GM19438 (cell line): ENCODE measurements around the gene NBAS.
A peak's percentile ranks its signal among the peaks of the same experiment; 100 is the strongest.
"Not testable (repeated sequence)": the region's sequence is repeated elsewhere in the genome, so short reads cannot be mapped to it uniquely, and the experiment has no call there.

Experiments used
- ATAC-seq: cut with Tn5 transposase; IDR thresholded peaks from one replicate; pipeline ENCODE4 v1.9.1; 2021; ENCODE audit warnings: low read depth; ENCODE audit not compliant: unreplicated experiment

The NBAS gene

GRCh38 chr2:15325296-15325695 is 235.8 kb downstream of the NBAS start:
- ATAC-seq = no peak

GRCh38 chr2:15323227-15323626 is 237.9 kb downstream of the NBAS start:
- ATAC-seq = no peak

- not testable (repeated sequence) for ATAC-seq
Measured at GRCh38 chr2:15321481-15321880, 239.7 kb downstream of the NBAS start.

DNA sequence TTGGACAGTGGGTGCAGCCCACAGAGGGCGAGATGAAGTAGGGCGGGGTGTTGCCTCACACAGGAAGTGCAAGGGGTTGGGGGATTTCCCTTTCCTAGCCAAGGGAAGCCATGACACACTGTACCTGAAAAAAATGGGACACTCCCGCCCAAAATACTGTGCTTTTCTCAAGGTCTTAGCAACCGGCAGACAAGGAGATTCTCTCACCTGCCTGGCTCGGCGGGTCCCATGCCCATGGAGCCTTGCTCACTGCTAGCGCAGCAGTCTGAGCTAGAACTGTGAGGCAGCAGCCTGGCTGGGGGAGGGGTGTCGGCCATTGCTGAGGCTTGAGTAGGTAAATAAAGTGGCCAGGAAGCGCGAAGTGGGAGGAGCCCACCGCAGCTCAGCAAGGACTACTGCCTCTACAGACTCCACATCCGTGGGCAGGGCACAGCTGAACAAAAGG is 244.7 kb downstream of the NBAS start:
- ATAC-seq = no peak

GRCh38 chr2:15315411-15315810 is 245.7 kb downstream of the NBAS start:
- no peak for ATAC-seq

DNA sequence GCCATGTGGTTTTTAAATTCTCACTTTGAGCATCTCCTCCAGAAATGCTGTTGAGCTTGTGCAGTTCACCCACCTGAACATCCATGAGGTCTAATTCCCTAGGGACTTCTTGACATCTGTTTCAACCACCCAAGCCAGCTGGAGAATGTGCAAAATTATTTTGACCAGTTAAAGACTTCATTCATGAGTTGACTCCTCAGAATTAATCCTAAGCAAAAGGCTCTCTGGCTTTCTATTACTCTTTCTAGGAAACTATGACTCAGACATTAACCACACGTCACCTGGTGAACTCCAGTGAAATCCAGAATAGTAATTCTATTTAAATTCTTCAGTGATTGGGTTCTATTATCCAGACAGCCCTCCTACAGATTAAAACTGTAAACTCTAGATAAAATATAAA is 247.5 kb downstream of the NBAS start:
- ATAC-seq = peak; percentile 64

DNA sequence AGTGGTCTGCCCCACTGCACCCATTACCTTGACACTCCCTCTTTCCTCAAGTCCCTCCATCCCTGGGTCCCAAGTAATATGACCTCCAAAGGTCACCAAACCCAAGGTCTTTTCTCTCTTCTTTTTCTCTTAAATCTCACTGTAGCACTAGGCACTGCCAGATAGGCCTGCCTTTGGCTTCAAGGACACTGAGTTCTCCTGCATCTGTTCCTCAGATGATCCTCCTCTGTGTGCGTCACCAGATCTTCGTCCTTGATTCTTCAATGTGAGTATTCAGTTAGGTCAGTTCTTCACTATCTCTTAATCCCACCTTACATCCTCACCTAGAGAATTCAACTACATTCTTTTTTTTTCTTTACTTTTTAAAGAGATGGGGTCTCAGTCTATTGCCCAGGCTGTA is 249.2 kb downstream of the NBAS start:
- ATAC-seq = no peak

GRCh38 chr2:15311201-15311907 is 249.8 kb downstream of the NBAS start:
- peak; percentile 42 for ATAC-seq

DNA sequence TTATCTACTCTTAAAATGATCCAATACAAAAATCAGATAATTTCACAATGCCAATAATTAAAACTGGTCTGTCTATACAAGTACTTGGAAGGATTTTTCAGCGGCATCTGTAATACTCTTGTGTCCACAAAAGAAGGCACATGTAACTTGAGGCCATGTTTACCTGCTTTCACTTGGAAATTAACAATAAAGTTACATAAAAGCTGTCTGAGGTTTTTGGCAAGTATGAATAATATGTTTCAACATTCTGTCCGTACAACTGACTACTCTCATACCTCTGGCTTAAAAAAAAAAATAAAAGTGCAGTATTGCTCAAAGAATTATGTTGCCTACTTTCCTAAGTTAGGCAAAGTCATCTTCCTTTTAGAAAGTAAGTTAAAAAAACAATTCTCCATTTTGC is 253.6 kb downstream of the NBAS start:
- ATAC-seq = no peak

DNA sequence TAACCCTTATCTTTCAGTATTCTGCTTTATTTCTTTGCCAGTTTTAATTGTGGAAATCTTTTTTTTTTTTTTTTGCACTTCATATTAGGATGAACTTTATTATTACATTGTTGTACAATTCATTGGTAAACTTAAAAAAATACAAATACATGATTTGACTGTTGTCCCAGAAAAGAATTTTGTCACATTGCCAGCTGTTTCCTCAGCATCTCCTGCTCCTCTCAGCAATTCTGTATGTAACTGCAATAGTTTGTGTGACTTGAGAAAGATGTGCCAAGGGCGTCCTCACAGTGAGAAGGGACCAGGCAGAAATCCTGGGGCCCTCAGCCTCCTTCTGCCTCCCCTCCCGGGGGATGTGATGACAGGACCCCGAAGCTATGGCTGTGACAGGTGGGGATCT is 254.4 kb downstream of the NBAS start:
- ATAC-seq = no peak

GRCh38 chr2:15303874-15304273 is 257.3 kb downstream of the NBAS start:
- ATAC-seq = no peak

GRCh38 chr2:15302154-15302553 is 259.0 kb downstream of the NBAS start:
- no peak for ATAC-seq

GRCh38 chr2:15300624-15301573 is 260.2 kb downstream of the NBAS start:
- no peak for ATAC-seq

DNA sequence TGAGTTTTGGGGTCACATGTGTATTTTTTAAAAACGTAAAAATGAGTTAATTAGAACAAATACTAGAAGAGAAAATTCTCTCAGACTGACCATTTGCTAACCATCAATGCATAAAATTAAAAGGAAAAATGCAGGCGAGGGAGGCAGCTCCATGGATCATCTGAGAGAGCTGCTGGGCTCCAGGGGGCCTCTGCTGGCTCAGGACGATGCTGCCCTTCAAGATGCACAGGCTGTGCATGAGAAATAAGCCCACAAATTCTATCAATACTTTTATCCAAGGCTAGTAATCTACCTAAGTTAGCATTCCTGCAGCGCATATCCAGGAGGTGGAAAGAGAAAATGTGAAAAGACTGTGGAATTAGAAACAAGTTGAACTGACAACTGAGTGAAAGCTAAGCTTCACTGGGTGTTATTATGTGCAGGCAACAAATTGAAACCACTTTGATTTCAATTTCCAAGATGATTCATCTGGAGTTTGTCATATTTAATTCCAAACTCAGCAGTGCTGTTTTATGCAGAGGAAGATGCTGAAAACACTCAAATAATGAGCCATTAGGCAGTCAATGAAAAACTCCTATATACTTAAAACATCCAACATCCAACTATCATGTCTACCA is 261.1 kb downstream of the NBAS start:
- ATAC-seq = no peak

- no peak for ATAC-seq
Measured at GRCh38 chr2:15298770-15299169, 262.4 kb downstream of the NBAS start.

DNA sequence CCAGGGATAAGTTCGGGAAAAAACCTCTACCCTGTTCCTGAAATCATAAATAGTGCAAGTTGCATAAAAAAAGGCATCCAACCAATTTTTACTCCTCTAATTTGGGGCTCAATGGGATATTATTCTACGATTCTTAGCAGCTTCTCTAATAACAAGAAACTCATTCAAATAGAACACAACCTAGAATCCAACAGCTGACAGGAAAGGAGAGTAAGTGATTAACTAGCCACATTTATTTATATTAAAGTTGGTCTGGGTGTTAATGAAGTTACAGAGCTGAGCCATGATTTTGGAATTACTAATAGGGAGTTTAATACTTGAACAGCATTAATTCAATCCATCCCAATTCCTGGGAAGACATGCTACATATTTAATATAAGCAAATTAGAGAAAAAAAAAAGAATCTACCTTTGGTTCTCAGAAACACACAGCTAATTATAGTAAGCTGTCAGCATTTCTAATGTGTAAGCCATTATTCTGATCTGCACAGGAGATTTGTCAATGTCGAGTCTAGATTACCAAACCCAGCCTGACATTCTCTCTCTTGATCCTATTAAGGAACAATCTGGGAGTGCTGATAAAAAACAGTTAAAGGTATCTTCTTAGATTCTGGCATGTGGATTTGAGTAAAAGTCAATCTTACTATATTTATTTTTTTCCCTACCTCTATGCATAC is 267.7 kb downstream of the NBAS start:
- ATAC-seq = peak; percentile 89

DNA sequence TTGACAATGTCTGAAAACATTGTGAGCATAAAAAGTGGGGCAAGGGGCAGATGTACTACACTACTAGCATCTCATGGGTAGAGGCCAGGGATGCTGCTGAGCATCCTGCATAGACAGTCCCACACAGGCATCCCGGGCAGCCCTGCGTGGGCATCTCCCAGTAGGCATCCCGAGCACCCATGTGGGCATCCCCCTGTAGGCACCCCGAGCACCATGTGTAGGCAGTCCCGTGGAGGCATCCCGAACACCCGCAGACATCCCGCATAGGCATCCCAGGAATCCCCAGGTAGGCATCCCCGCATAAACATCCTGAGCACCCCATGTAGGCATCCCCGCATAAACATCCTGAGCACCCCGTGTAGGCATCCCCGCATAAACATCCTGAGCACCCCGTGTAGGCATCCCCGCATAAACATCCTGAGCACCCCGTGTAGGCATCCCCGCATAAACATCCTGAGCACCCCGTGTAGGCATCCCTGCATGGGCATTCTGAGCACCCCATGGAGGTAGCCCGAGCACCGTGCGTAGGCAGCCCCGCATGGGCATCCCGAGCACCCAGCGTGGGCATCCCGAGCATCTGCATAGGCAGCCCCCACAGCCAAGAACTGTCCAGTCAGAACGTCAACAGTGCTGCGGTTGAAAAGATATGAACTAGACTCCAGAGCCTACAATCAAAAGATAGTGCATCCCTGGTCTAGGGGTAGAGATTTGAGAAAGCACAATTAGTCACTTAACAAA is 273.5 kb downstream of the NBAS start:
- no peak for ATAC-seq

- no peak for ATAC-seq
Measured at GRCh38 chr2:15284614-15285013, 276.5 kb downstream of the NBAS start.

- ATAC-seq = peak; percentile 51
Measured at GRCh38 chr2:15281681-15282080, 279.5 kb downstream of the NBAS start.
